Esophagus (tissue), 2 donors: Measurements from ENCODE around the gene TEC. TPM values are rescaled to one million over a fixed set of nuclear protein-coding genes. Genes with fewer than 3 reads are reported as not detected.
A peak's percentile ranks its signal among the peaks of the same experiment; 100 is the strongest.

Source experiments
- H3K27ac ChIP-seq, 2 donors: one replicate each; pipeline ENCODE4 v1.5.1; 2013; ENCODE audit warnings: low read depth in 2 of 2, mild to moderate bottlenecking in 2 of 2, inconsistent platforms in 1 of 2, low read length in 1 of 2, moderate library complexity in 1 of 2
- H3K27me3 ChIP-seq, 2 donors: one replicate each; pipeline ENCODE4 v1.6.1; 2013; ENCODE audit warnings: low read length in 2 of 2, control low read depth in 1 of 2, mild to moderate bottlenecking in 1 of 2; ENCODE audit not compliant: insufficient read depth in 2 of 2, control insufficient read depth in 1 of 2
- H3K36me3 ChIP-seq, 2 donors: one replicate each; pipeline ENCODE4 v1.6.1; 2013; ENCODE audit warnings: low read length in 1 of 2; ENCODE audit not compliant: control insufficient read depth in 2 of 2, insufficient read depth in 2 of 2
- H3K4me1 ChIP-seq, 2 donors: one replicate each; pipeline ENCODE4 v1.6.1; 2013; ENCODE audit warnings: low read length in 1 of 2; ENCODE audit not compliant: control insufficient read depth in 2 of 2, insufficient read depth in 2 of 2
- H3K4me3 ChIP-seq, 2 donors: one replicate each; pipeline ENCODE4 v1.5.1; 2013; ENCODE audit warnings: low read length in 2 of 2, mild to moderate bottlenecking in 2 of 2, low read depth in 1 of 2, moderate library complexity in 1 of 2
- H3K9me3 ChIP-seq, 2 donors: one replicate each; pipeline ENCODE4 v1.6.1; 2013; ENCODE audit warnings: mild to moderate bottlenecking in 2 of 2, low read depth in 1 of 2, low read length in 1 of 2, moderate library complexity in 1 of 2; ENCODE audit not compliant: control insufficient read depth in 2 of 2, insufficient read depth in 1 of 2
- WGBS, 2 donors: extraction: QIAGEN DNeasy Blood & Tissue Kit; methylation state at CpG; one replicate each; pipeline ENCODE4 v1.1.7; 2013; 5-methylcytosine and 5-hydroxymethylcytosine counted together
- polyA plus RNA-seq, 2 donors: library from polyadenylated mRNA; stranded (reverse); fragments of 200-250 nt; gene quantifications; one replicate each; pipeline ENCODE4 v1.2.3, GENCODE V29; 2013
- donor health status: healthy with polysubstance abuse.
- donor health status: Bipolar disorder and iron deficiency.

The TEC gene
- polyA plus RNA-seq, 2 donors, result 5.0 to 5.3 TPM

- Histone ChIP-seq H3K36me3 (no peaks in the 10 kb centered on the region), H3K4me1 (no peaks in the 10 kb centered on the region), H3K4me3 (no peak overlapping the region), H3K27me3 (no peaks in the 10 kb centered on the region), H3K9me3 (no peaks in the 10 kb centered on the region), H3K27ac (no peak overlapping the region)
- WGBS, 2 donors, result 87% methylated on average over 3 of the region's 3 CpGs
Observed at GRCh38 chr4:48184882-48185281, 84.8 kb downstream of the TEC start.

GRCh38 chr4:48180234-48180633, 89.4 kb downstream of the TEC start:
- H3K4me3 ChIP-seq, result no peak overlapping the region
- H3K4me1 ChIP-seq, result no peaks in the 10 kb centered on the region
- H3K9me3 ChIP-seq, result no peaks in the 10 kb centered on the region
- no peaks in the 10 kb centered on the region for H3K27me3 ChIP-seq
- no peaks in the 10 kb centered on the region for H3K36me3 ChIP-seq
- H3K27ac ChIP-seq, result no peak overlapping the region

- H3K36me3 ChIP-seq, result no peaks in the 10 kb centered on the region
- 70 to 79% methylated on average over 4 of the region's 4 CpGs for WGBS, 2 donors
- no peaks in the 10 kb centered on the region for H3K9me3 ChIP-seq
- no peaks in the 10 kb centered on the region for H3K27me3 ChIP-seq
- H3K4me1 ChIP-seq, result no peaks in the 10 kb centered on the region
- H3K27ac ChIP-seq, result no peak overlapping the region
- no peak overlapping the region for H3K4me3 ChIP-seq
Observed at GRCh38 chr4:48178931-48179330, 90.7 kb downstream of the TEC start.

- no peaks in the 10 kb centered on the region for H3K36me3 ChIP-seq
- H3K27me3 ChIP-seq, result no peaks in the 10 kb centered on the region
- H3K27ac ChIP-seq, result no peak overlapping the region
- H3K4me1 ChIP-seq, result no peaks in the 10 kb centered on the region
- H3K4me3 ChIP-seq, result no peak overlapping the region
- no peaks in the 10 kb centered on the region for H3K9me3 ChIP-seq
Observed at GRCh38 chr4:48175806-48176205, 93.8 kb downstream of the TEC start.

- no peaks in the 10 kb centered on the region for H3K36me3 ChIP-seq
- H3K4me3 ChIP-seq, result no peak overlapping the region
- no peaks in the 10 kb centered on the region for H3K9me3 ChIP-seq
- H3K27me3 ChIP-seq, result no peaks in the 10 kb centered on the region
- no peaks in the 10 kb centered on the region for H3K4me1 ChIP-seq
- WGBS, 2 donors, result 73 to 82% methylated on average over 7 of the region's 7 CpGs
- no peak overlapping the region for H3K27ac ChIP-seq
Observed at GRCh38 chr4:48175328-48175727, 94.3 kb downstream of the TEC start.

- Histone ChIP-seq H3K9me3 (no peaks in the 10 kb centered on the region), H3K27ac (peak overlapping the region in 1 of 2 donors; percentile 9), H3K27me3 (no peaks in the 10 kb centered on the region), H3K4me3 (no peak overlapping the region), H3K4me1 (no peaks in the 10 kb centered on the region), H3K36me3 (no peaks in the 10 kb centered on the region)
- WGBS, 2 donors, result 75 to 76% methylated on average over 6 of the region's 6 CpGs
Observed at GRCh38 chr4:48173056-48173991, 96.3 kb downstream of the TEC start.

- H3K27ac ChIP-seq, result no peak overlapping the region
- WGBS, 2 donors, result 72 to 82% methylated on average over 4 of the region's 4 CpGs
Observed at GRCh38 chr4:48172651-48173050, 97.0 kb downstream of the TEC start.

GRCh38 chr4:48169636-48170035, 100.0 kb downstream of the TEC start:
- no peak overlapping the region for H3K4me3 ChIP-seq
- H3K27ac ChIP-seq, result no peak overlapping the region
- no peaks in the 10 kb centered on the region for H3K27me3 ChIP-seq
- WGBS, 2 donors, result 31 to 49% methylated on average over 1 of the region's 1 CpG
- no peaks in the 10 kb centered on the region for H3K4me1 ChIP-seq
- H3K9me3 ChIP-seq, result no peaks in the 10 kb centered on the region
- peaks cover 0 to 6% of the 10 kb centered on the region in 2 donors for H3K36me3 ChIP-seq

More at GRCh38 chr4:48172651-48173050, 97.0 kb downstream of the TEC start:
- no peaks in the 10 kb centered on the region for H3K9me3 ChIP-seq
- no peaks in the 10 kb centered on the region for H3K27me3 ChIP-seq
- no peaks in the 10 kb centered on the region for H3K4me1 ChIP-seq
- H3K4me3 ChIP-seq, result no peak overlapping the region
- H3K36me3 ChIP-seq, result no peaks in the 10 kb centered on the region

GRCh38 chr4:48167538-48168263, 101.9 kb downstream of the TEC start:
- no peaks in the 10 kb centered on the region for H3K27me3 ChIP-seq
- no peaks in the 10 kb centered on the region for H3K4me1 ChIP-seq
- no peak overlapping the region for H3K4me3 ChIP-seq
- no peak overlapping the region for H3K27ac ChIP-seq
- H3K36me3 ChIP-seq, result peaks cover 1 to 6% of the 10 kb centered on the region in 2 donors
- 77 to 80% methylated on average over 5 of the region's 5 CpGs for WGBS, 2 donors
- H3K9me3 ChIP-seq, result no peaks in the 10 kb centered on the region
